ENCODE results near the gene VPS8.

The VPS8 gene

DNA sequence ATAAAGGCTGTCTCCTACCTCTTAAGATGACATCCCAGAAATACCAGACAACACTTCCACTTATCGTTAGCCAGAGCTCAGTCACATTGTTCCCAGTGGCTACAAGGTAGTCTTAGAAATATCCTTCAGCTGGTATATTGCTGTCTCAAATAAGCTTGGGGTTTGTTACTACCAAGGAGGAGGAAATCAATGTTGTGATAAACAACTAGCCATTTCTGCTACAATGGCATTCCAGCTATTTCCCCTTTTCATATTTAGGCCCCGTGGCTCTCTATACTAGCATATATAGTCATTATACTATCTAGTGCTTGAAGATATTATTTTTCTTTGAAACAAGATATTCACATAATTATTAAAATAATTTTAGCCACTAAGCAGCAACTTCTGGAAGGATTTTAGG, 56.5 kb downstream of the VPS8 start:
- no peak for DNase-seq (ENCODE audit: low spot score)
- TF ChIP-seq, protein P1, sequence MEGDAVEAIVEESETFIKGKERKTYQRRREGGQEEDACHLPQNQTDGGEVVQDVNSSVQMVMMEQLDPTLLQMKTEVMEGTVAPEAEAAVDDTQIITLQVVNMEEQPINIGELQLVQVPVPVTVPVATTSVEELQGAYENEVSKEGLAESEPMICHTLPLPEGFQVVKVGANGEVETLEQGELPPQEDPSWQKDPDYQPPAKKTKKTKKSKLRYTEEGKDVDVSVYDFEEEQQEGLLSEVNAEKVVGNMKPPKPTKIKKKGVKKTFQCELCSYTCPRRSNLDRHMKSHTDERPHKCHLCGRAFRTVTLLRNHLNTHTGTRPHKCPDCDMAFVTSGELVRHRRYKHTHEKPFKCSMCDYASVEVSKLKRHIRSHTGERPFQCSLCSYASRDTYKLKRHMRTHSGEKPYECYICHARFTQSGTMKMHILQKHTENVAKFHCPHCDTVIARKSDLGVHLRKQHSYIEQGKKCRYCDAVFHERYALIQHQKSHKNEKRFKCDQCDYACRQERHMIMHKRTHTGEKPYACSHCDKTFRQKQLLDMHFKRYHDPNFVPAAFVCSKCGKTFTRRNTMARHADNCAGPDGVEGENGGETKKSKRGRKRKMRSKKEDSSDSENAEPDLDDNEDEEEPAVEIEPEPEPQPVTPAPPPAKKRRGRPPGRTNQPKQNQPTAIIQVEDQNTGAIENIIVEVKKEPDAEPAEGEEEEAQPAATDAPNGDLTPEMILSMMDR (IDR thresholded peaks at IDR 0.05; ENCODE audit: extremely low read depth, missing control alignments), result no peak

DNA sequence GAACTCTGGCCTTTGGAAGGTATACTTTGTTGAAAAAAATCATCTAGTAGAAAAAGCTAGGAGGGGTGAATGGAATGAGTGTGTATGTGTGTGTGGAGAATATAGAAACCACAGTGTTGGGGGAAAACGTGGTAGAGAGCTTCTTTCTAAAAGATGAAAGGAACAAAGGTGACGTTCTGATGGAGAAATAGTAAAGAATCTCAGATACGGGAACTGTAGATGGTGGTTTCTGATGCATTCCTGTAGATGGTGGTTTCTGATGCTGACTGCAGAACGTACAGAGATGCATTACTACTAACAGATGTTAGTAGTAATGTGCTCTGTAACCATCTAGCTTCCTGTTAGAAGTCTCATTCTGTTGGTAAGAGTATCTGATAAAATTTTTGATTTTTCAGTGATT, 60.2 kb downstream of the VPS8 start:
- TF ChIP-seq, protein P1 (IDR thresholded peaks at IDR 0.05; ENCODE audit: extremely low read depth, missing control alignments), result no peak
- no peak for DNase-seq (ENCODE audit: low spot score)

DNA sequence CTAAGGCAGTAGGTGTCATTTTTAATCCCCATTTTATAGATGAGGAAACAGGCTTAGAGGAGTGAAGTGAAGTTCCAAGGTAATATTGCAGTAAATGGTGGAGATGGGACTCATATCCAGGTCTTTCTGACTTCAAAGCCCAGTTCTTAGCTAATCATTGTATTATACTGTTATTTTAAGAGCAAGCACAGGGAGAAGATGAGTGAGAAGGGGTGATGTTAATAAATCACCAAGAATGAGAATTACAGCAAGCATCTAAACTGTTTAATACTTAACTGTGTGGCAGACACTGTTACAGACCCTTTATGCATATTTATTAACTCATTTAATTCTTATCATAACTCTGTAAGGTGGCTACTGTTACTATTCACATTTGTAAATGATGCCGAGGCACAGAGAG, 61.2 kb downstream of the VPS8 start:
- no peak for DNase-seq (ENCODE audit: low spot score)

DNA sequence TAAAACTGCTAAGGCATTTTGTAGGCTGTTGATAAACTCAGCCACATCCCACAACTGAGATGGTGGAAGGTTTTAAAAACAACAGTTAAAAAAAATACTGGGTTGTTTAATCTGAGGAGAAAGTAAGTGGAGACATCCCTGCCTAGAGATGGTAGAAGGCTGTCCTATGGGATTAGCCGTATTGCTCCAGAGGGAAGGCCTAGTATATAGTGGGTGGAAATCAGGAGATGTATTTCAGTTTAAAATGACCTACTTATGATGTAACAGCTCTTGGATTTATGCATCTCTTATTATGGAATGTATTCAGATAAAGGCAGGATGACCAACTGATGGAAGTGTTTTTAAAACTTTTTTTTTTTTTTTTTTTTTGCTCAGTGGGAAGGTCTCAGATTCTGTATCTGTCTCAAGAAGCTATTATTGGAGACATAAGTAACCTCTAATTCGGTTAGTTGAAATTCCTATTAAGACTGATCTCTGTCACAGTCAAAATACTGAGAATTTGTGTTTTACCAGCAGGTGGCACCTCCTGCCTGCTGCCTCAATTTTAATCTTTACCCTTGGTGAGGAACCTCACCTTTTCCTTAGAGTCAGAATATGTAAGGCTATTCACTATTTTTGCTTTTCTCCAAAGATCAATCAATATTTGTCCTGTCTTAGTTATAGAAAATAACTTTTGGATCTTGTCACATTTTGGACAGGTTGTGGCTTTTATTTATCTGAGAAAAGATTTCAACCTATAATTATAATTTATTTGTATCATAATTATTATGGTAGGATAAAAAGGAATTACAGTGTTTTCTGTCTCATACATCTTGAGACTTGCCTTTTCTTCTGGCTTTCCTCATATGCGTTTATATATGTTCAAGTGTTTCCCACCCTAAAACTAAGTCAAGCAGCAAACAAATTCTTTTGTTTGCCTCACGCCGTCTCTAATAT, 63.0 kb downstream of the VPS8 start:
- TF ChIP-seq, protein P1 (IDR thresholded peaks at IDR 0.05; ENCODE audit: extremely low read depth, missing control alignments), result peak; percentile 33
- peak; percentile 31 for DNase-seq (ENCODE audit: low spot score)

More for the DNA sequence above, 61.2 kb downstream of the VPS8 start:
- TF ChIP-seq, protein P1 (IDR thresholded peaks at IDR 0.05; ENCODE audit: extremely low read depth, missing control alignments), result no peak

DNA sequence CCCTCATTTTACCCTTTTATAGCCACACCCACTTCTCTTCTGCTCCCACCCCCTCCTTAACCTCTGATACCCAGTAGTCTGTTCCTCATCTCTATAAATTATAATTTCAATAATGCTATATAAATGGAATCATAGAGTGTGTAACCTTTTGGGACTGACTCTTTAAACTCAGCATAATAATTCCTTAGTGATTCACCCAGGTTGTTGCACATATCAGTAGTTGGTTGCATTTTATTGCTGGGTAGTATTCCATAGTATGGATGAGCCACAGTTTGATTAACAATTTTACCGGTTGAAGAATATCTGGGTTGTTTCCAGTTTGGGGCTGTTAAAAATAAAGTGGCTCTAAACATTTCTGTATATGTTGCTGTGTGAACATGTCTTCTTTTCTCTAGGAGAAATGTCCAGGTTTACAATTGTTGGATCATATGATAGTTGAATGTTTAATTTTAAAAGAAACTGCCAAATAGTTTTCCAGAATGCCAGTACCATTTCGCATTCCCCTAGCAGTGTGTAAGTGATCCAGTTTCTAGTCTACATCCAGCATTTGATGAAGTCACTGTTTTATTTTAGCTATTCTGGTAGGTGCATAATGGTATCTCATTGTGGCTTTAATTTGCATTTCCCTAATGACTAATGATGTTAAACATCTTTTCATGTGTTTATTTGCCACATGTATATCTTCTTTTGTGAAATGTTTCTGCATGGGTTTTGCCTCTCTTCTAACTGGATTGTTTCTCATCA, 68.5 kb downstream of the VPS8 start:
- TF ChIP-seq, protein P1 (IDR thresholded peaks at IDR 0.05; ENCODE audit: extremely low read depth, missing control alignments), result no peak

DNA sequence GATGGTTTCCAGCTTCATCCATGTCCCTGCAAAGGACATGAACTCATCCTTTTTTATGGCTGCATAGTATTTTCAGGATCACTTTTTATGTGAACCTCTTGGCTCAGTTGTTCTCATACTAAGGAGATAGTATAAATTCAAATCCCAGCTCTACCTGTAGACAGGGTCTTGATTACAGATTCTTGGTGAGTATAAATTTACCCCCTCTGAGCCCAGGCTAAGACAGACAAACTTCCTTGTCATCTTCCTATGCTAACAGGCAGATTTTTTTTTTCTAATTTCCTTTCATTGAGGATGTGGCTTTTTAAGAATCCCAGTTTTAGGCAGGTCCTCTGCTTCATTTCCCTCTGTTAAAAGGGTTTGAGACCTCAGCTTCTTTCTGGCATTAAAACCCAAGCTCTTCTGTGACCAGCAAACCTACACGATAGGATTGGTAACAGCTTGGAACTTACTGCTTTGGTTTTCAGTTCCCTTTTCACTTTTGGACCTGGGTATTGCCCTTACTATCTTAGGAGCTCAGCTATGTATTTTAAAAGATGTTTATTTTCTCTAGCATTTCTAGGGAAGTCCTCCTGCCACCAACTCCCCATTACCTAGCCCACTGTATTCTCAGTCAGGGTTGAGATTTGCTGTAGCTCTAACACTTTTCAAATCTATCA, 72.5 kb downstream of the VPS8 start:
- TF ChIP-seq, protein P1 (IDR thresholded peaks at IDR 0.05; ENCODE audit: extremely low read depth, missing control alignments), result no peak
- peak; percentile 47 for DNase-seq (ENCODE audit: low spot score)

More for the DNA sequence above, 68.5 kb downstream of the VPS8 start:
- no peak for DNase-seq (ENCODE audit: low spot score)
